Measurements from ENCODE around the gene ZNF200. TPM values are rescaled to one million over a fixed set of nuclear protein-coding genes. Genes with fewer than 3 reads are reported as not detected.

The ZNF200 gene
- total and polyA plus RNA-seq, 2 of the 13 experiments (the other 11 are each of a cell fraction or from before 2014, with no cell fraction given) = 3.5 to 16.5 TPM

- TF ChIP-seq ZNF687 (CRISPR knock-in tag; IDR thresholded peaks at IDR 0.05) (no peak), UBTF (CRISPR knock-in tag; IDR thresholded peaks at IDR 0.05) (peak; percentile 10; the same call in 1 of the 2 replicates), ZNF770 (CRISPR knock-in tag; IDR thresholded peaks at IDR 0.05) (no peak), PCBP2 (optimal IDR thresholded peaks at IDR 0.05; ENCODE audit: low read depth, low read length, poor library complexity, severe bottlenecking) (no peak), ZMAT5 (CRISPR knock-in tag; IDR thresholded peaks at IDR 0.05; ENCODE audit: borderline replicate concordance, low read depth) (no peak), NFRKB (IDR thresholded peaks at IDR 0.05) (no peak), NFKB2 (CRISPR knock-in tag; IDR thresholded peaks at IDR 0.05; ENCODE audit: borderline replicate concordance) (no peak), TOE1 (CRISPR knock-in tag; IDR thresholded peaks at IDR 0.05) (no peak), ZNF574 (CRISPR knock-in tag; IDR thresholded peaks at IDR 0.05) (no peak), ZNF766 (CRISPR knock-in tag; IDR thresholded peaks at IDR 0.05; ENCODE audit: borderline replicate concordance) (no peak), ELF3 (CRISPR knock-in tag; IDR thresholded peaks at IDR 0.05) (no peak), CEBPG (CRISPR knock-in tag; IDR thresholded peaks at IDR 0.05) (0 out of 2 replicates have a peak, but pooled peaks have one; percentile 14), SATB2 (CRISPR knock-in tag; IDR thresholded peaks at IDR 0.05) (no peak), ZXDC (CRISPR knock-in tag; IDR thresholded peaks at IDR 0.05) (no peak)
Measured at GRCh38 chr16:3256146-3256865, 21.3 kb upstream of the ZNF200 start, which contains the start of gene MEFV (continued).

Data from HepG2 (cell line).